HL-60 (cell line): ENCODE results near the gene SUSD5.
A peak's percentile ranks its signal among the peaks of the same experiment; 100 is the strongest.

Source experiments
- DNase-seq, 2 experiments: peaks; one replicate each; pipeline ENCODE4 v3.0.0-alpha.2; 2010 to 2020; ENCODE audit warnings: low read depth in 1 of 2, low spot score in 1 of 2
- H3K27ac ChIP-seq: fragments of 250-450 bp; sonication (Bioruptor Pico); replicated peaks from 2 replicates; pipeline ENCODE4 v1.5.1; 2020; ENCODE audit warnings: mild to moderate bottlenecking, moderate library complexity
- H3K27me3 ChIP-seq: fragments of 250-450 bp; sonication (Bioruptor Pico); 2 replicates; pipeline ENCODE4 v1.5.1; 2021; ENCODE audit warnings: mild to moderate bottlenecking, moderate library complexity; ENCODE audit not compliant: insufficient read depth, poor library complexity, severe bottlenecking
- H3K4me3 ChIP-seq: replicated peaks from 2 replicates; pipeline ENCODE4 v1.5.1; 2011; ENCODE audit warnings: mild to moderate bottlenecking, control low read depth, low read length; ENCODE audit not compliant: insufficient read depth
- CTCF ChIP-seq: IDR thresholded peaks from one replicate; pipeline ENCODE4 v1.5.1; 2011; ENCODE audit warnings: low read length, control low read depth, inconsistent platforms; ENCODE audit not compliant: insufficient read depth
- GABPA ChIP-seq: IDR thresholded peaks from 2 replicates; pipeline ENCODE4 v1.6.1; 2012; ENCODE audit warnings: low read depth
- POLR2AphosphoS5 ChIP-seq: IDR thresholded peaks from 2 replicates; pipeline ENCODE4 v1.6.1; 2012; ENCODE audit warnings: low read depth
- REST ChIP-seq: IDR thresholded peaks from 2 replicates; pipeline ENCODE4 v1.6.1; 2012; ENCODE audit warnings: low read depth; ENCODE audit not compliant: insufficient replicate concordance
- SPI1 ChIP-seq: IDR thresholded peaks from 2 replicates; pipeline ENCODE4 v1.6.1; 2012; ENCODE audit warnings: low read depth, mild to moderate bottlenecking, borderline replicate concordance

Gene SUSD5

GRCh38 chr3:33171580-33171979 is 47.0 kb downstream of the SUSD5 start:
- no peaks in the 10 kb centered on the region for H3K27me3 ChIP-seq
- no peak overlapping the region for H3K27ac ChIP-seq
- TF ChIP-seq POLR2AphosphoS5 (no peak), SPI1 (peak; percentile 50; the same call in 1 of the 2 replicates), REST (no peak)
- DNase-seq, result no peak
- H3K4me3 ChIP-seq, result no peak overlapping the region

GRCh38 chr3:33170531-33170930 is 48.1 kb downstream of the SUSD5 start:
- Histone ChIP-seq H3K4me3 (no peak overlapping the region), H3K27me3 (no peaks in the 10 kb centered on the region), H3K27ac (no peak overlapping the region)
- no peak for TF ChIP-seq REST
- TF ChIP-seq CTCF, result no peak
- TF ChIP-seq GABPA, result no peak
- TF ChIP-seq POLR2AphosphoS5, result no peak
- no peak for TF ChIP-seq SPI1
- no peak for DNase-seq

- no peak for TF ChIP-seq REST
- TF ChIP-seq SPI1, result no peak
- no peak for TF ChIP-seq POLR2AphosphoS5
- TF ChIP-seq GABPA, result no peak
- no peak for TF ChIP-seq CTCF
- Histone ChIP-seq H3K27me3 (no peaks in the 10 kb centered on the region), H3K27ac (no peak overlapping the region), H3K4me3 (no peak overlapping the region)
- no peak for DNase-seq
Measured at GRCh38 chr3:33167716-33168336, 50.8 kb downstream of the SUSD5 start.
